ENCODE results near the gene SH3BGR.

SH3BGR gene

DNA sequence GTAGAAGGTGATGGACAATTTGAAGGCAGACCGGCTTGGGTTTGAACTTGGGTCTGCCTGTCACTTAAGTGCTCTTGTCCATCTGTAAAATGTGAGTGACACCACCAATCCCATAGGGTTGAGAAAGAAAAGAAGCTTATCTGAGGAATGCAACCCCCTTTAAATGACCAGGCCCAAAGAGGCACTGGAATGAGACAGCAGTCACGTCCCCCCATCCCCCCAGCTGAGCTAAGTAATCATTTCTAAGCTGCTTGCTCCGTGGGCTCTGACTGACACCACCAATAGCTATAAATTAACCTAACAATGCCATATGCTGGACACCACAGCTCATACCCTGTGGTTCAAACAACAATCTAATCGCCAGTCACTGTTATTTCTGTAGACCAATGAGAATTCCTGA, 21.3 kb upstream of the SH3BGR start:
- Histone ChIP-seq H3K27me3 (replicated peaks; ENCODE audit: control insufficient read depth, insufficient read depth, low read length) (no peaks in the 10 kb centered on the region), H3K4me3 (replicated peaks; ENCODE audit: low read depth, low read length) (no peak overlapping the region), H3K36me3 (ENCODE audit: control insufficient read depth, insufficient read depth, low read length) (no peaks in the 10 kb centered on the region)
- DNase-seq (ENCODE audit: extremely low read depth, insufficient read length), result no peak
- TF ChIP-seq, protein P1, sequence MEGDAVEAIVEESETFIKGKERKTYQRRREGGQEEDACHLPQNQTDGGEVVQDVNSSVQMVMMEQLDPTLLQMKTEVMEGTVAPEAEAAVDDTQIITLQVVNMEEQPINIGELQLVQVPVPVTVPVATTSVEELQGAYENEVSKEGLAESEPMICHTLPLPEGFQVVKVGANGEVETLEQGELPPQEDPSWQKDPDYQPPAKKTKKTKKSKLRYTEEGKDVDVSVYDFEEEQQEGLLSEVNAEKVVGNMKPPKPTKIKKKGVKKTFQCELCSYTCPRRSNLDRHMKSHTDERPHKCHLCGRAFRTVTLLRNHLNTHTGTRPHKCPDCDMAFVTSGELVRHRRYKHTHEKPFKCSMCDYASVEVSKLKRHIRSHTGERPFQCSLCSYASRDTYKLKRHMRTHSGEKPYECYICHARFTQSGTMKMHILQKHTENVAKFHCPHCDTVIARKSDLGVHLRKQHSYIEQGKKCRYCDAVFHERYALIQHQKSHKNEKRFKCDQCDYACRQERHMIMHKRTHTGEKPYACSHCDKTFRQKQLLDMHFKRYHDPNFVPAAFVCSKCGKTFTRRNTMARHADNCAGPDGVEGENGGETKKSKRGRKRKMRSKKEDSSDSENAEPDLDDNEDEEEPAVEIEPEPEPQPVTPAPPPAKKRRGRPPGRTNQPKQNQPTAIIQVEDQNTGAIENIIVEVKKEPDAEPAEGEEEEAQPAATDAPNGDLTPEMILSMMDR (IDR thresholded peaks at IDR 0.05; ENCODE audit: insufficient read depth, low read length, poor library complexity, severe bottlenecking), result no peak

DNA sequence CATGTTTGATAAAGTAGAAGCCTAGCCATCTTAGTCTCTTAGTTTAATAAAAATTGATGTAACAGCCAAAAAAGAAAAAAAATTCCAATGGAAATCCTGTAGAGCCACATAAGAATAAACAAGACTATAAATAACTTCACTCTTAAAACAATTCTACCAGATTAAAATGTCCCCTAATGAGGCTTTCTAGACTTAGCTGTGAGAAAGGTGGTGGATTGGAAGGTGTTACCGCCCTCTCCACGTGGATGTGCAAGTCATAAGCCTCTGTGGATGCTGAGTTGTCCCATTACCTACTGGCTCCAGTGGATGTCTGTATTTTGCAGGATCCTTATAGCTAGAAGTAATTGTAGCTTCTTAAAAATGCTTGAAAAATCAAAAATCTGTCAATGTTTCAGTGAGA, 20.8 kb upstream of the SH3BGR start:
- no peaks in the 10 kb centered on the region for H3K27me3 ChIP-seq (replicated peaks; ENCODE audit: control insufficient read depth, insufficient read depth, low read length)
- TF ChIP-seq, protein P1 (IDR thresholded peaks at IDR 0.05; ENCODE audit: insufficient read depth, low read length, poor library complexity, severe bottlenecking), result no peak
- H3K36me3 ChIP-seq (ENCODE audit: control insufficient read depth, insufficient read depth, low read length), result no peaks in the 10 kb centered on the region
- H3K4me3 ChIP-seq (replicated peaks; ENCODE audit: low read depth, low read length), result no peak overlapping the region
- no peak for DNase-seq (ENCODE audit: extremely low read depth, insufficient read length)

DNA sequence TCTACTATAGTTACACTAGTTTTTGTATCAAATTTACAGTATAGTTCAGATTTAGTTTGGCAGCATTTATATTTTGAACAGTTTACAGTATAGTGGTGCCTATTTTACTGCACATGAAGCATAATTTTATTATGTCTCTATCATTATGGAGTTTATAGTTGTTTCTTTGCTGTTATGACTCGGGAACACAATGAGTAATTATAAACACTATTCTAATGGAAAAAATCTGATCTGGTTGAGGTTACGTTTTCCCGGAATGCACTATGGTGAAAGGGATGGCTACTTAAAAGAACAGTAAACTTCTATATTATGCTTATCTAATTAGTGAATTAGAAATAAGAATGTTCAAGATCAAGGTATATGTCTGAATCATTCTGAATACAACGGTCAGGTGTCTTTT, 16.8 kb upstream of the SH3BGR start:
- TF ChIP-seq, protein P1 (IDR thresholded peaks at IDR 0.05; ENCODE audit: insufficient read depth, low read length, poor library complexity, severe bottlenecking), result no peak
- H3K4me3 ChIP-seq (replicated peaks; ENCODE audit: low read depth, low read length), result no peak overlapping the region
- no peaks in the 10 kb centered on the region for H3K36me3 ChIP-seq (ENCODE audit: control insufficient read depth, insufficient read depth, low read length)
- no peak for DNase-seq (ENCODE audit: extremely low read depth, insufficient read length)
- H3K27me3 ChIP-seq (replicated peaks; ENCODE audit: control insufficient read depth, insufficient read depth, low read length), result no peaks in the 10 kb centered on the region

DNA sequence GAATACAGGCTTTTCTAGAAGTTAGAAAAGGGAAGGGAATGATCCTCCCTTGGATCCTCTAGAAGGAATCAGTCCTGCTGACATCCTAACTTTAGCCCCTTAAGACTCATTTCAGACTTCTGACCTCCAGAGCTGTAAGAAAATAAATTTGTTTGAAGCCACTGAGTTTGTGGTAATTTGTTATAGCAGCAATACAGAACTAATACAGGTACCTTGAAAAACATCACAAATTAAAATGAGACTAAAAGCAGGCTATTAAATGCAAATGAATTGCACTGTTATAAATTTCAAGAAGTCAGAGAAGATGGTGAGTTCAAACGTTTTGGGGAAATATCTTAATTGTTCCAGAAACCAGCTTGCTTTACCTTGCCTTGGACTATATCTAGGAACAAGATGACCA, 12.5 kb upstream of the SH3BGR start:
- Histone ChIP-seq H3K36me3 (ENCODE audit: control insufficient read depth, insufficient read depth, low read length) (no peaks in the 10 kb centered on the region), H3K27me3 (replicated peaks; ENCODE audit: control insufficient read depth, insufficient read depth, low read length) (no peaks in the 10 kb centered on the region), H3K4me3 (replicated peaks; ENCODE audit: low read depth, low read length) (no peak overlapping the region)
- TF ChIP-seq, protein P1 (IDR thresholded peaks at IDR 0.05; ENCODE audit: insufficient read depth, low read length, poor library complexity, severe bottlenecking), result no peak
- DNase-seq (ENCODE audit: extremely low read depth, insufficient read length), result no peak

DNA sequence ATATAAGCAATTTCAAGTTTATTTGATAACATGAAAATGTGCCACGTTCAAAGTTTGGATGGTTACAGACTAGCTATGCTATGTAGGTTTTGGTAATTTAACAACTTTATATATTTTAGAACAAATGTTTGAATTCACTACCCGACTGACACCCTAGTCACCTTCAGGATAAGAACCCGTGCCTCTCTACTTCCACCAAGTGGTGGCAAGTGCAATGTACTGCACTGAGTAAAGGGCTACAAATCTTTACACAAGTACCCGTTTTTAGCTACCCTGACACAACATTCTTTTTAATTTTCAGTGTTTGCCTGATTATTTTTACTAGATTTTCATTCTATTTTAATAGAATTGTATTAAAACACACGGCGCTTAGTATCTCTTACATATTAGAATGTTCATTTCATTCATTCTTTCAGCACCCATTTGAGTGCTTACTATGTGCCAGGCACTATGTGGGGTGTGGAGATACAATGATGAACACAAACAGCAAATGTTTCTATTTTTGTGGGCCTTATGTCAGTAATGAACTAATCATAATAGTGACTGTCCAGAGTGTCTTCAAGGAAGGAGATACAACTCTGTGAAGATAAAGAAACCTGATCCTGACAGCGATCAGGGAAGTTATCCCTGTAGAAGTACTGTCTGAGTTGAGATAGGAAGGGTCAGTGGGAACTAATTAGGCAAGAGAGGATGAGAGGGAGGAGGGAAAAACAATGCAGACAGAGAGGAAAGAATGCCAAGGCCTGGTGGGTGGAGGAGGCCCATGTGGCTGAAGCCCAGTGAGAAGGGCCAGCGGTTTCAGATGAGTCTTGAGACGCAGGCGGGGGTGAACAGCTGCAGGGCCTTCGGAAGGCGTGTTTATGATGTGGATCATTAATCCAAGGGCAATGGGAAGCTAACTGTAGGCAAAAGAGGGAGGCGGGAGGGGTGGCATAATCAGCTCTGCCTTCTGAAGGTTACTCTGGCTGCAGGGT, 10.0 kb upstream of the SH3BGR start:
- TF ChIP-seq, protein P1 (IDR thresholded peaks at IDR 0.05; ENCODE audit: insufficient read depth, low read length, poor library complexity, severe bottlenecking), result peak; percentile 86
- no peak overlapping the region for H3K4me3 ChIP-seq (replicated peaks; ENCODE audit: low read depth, low read length)
- DNase-seq (ENCODE audit: extremely low read depth, insufficient read length), result no peak
- no peaks in the 10 kb centered on the region for H3K36me3 ChIP-seq (ENCODE audit: control insufficient read depth, insufficient read depth, low read length)
- H3K27me3 ChIP-seq (replicated peaks; ENCODE audit: control insufficient read depth, insufficient read depth, low read length), result no peaks in the 10 kb centered on the region

All from GM06990 (cell line).